Hypothalamus (tissue), 51 donors: ENCODE data around the gene CYP1A2.
"Not testable (repeated sequence)": the region's sequence is repeated elsewhere in the genome, so short reads cannot be mapped to it uniquely, and the experiment has no call there.

Experiments used
- DNase-seq, 51 donors: peaks; one replicate each; lab custom pipeline; 2025; lab: John Stamatoyannopoulos, UW

The CYP1A2 gene

GRCh38 chr15:74748322-74748946 is at the start of gene CYP1A2:
Gene CYP1A2 (plus strand): TSS chr15:74748845. CDS start chr15:74749739, 894 bp downstream.
- DNase-seq: no peak

DNA sequence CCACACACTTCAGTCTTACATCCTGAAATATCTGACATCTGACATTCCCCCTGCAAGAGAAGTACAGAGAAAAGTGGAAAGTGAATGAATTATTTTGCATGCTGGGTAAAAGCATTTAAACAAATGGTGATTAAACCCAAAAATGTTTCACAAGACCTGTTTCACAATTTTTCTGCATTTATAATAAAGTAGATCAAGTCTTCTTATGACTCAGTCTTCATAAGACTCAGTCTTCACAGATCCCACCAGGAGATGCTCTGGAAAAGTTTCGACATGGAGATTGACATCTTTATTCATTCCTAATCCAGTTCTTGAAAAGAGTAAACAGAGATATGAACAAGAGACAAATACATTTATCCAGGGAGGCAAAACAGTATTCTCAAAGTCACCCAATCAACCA is 39.6 kb upstream of the CYP1A2 start:
- DNase-seq: no peak

DNA sequence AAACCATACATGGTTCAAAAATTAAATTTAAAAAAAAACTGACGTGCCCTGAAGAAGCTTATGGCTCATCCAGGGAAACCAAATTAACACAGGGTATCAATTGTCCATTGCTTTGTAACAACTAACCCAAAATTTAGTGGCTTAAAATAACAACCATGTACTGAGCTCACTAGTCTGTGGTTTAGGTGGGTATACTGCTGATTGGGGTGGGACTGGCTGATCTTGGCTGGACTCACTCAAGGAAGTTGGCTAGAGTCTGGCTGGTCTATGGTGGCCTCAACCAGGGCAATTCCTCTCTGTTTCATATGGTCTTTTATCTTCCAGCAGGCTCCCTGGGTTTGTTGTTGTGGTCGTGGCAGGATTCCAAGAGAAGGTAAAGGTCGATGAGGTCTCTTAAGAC is 38.8 kb upstream of the CYP1A2 start:
- no peak for DNase-seq

GRCh38 chr15:74710319-74711094 is 38.1 kb upstream of the CYP1A2 start:
- no peak for DNase-seq

DNA sequence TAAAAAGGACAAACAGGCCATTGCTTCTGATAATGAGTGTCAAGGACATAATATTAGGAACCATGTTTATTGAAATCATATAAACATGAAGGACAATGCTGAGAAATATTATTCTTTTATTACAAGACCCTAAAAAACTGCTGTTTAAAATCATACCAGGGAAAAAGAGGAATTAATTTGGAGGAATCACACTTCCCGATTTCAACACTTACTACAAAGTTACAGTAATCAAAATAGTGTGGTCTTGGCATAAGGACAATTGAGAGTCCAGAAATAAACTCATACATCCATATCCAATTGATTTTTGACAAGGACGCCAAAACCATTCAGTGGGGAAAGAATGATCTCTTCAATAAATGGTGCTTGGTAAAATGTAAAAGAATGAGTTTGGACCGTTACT is 36.3 kb upstream of the CYP1A2 start:
- no peak for DNase-seq

DNA sequence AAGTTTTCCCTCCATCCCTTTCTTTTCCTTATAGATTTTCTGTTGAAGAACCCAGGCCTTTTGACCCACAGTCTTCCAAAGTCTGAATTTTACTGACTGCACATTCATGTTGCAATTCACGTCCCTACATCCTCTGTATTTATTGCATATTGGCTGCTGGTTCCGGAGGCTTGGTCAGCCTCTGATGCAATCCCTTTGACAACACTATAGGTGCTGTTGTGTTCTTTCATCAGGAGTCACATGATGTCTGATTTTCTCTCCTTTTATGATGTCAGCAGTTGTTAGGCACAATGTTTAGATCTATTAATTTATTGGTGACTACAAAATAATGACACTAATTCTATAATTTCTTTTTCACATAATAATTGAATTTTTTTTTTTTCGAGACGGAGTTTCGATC is 32.0 kb upstream of the CYP1A2 start:
- no peak for DNase-seq

DNA sequence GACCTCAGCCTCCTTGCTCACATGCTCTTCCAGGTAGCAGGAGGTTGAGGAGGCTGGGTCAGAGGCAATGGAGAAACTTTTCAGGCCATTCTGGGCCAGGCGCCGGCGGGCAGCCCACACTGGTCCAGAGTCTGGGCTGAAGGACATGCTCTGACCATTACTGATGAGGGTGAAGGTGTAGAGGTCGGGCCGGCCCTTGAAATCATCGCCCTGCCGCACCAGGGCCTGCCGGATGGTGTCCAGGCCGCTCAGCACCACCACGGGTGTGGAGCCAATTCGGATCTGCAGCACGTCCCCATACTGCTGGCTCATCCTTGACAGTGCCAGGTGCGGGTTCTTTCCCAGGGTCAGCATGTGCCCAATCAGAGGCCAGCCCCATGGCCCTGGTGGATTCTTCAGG is 26.1 kb upstream of the CYP1A2 start:
- DNase-seq: no peak

GRCh38 chr15:74723187-74723586 is 25.5 kb upstream of the CYP1A2 start:
- no peak for DNase-seq

DNA sequence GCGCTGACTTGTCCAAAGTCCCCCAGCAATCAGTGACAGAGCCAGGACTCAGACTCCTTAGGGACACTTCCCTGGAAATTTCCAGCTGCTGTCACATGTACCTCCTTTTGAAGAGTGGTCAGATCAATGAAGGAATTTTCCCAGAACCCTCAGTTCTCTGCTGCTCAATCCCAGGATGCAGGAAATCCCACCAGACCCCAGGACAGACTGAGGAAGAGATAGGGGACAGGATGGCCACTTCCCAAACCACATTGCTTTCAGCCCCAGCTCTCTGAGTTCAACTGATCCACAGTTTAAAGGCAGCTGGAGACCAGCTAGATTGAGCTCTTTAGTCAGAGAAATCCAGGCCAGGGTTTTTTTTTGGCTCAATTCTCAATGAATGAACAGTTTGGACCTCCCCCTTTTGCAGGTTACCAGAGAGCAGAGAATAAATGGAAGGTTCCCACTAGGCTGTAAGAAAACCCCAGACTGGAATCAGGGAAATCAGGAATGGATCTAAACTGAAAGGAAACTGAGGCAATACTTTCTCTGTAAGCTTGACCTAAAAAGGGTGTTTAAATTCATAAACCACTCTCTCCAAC is 24.8 kb upstream of the CYP1A2 start:
- DNase-seq: peak in 8 of 51 donors; percentile 2 to 66 (median 10)

DNA sequence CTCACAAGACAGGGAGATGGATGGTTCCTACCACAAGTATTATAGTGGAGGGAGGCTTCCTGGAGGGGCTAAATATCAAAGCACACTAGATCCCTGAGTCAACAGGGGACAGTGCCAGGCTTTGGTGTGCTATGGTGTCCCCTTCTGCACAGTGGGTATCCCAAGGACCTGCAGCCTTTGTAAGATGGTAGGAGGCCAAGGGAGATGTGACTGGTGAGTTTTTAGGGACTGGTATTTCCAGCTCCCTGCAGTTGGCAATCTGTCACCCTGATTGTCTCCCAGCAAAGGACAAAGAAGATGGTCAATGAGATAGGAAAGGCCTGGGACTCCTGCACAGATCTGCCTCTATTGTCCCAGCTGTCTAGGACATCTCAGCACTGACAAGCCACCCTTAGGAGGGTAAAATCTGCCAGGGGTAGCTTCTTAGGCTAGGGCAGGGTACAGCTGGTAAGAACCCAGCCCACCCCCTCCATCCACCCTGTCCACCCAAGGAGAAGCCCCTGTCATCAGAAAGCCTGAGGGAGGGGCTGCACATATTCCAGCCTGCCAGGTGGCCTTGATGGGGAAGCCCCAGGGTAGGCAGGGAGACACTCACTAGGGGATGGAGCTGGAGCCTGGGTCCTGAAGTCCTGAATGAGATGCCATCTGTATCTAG is 23.9 kb upstream of the CYP1A2 start:
- DNase-seq: no peak

DNA sequence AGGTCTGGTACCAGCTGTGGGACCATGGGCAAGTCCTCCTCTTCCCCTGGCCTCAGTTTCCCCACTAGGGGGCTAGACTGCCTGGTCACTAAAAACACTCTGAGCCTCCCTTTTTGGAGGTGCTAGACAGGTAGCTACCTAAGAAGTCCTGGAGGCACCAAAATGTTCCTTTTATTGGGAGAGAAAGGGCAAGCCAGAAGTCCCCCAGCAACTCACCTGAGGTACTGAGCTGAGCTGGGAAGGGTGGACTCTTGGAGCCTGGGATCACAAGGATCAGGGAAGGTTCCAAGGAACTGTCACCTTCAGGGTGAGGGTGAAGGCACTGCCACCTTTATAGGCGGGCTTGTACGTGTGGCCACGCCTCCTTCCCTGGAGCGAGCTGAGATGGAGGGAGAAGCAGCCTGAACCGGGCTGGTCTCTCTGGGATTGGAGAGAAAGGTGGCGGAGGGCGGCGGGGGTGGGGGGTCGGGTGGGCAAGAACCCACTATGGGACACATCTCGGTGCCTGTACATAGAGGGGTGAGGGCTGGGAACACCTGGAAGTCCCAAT is 23.3 kb upstream of the CYP1A2 start, which contains the start of gene CYP1A1:
Gene CYP1A1, minus strand, starts transcription at position 304 of the 550 bp plus-strand sequence. CDS start 2,431 bp downstream, outside the sequence.
- DNase-seq: peak in 6 of 51 donors; percentile 4 to 17 (median 11)

DNA sequence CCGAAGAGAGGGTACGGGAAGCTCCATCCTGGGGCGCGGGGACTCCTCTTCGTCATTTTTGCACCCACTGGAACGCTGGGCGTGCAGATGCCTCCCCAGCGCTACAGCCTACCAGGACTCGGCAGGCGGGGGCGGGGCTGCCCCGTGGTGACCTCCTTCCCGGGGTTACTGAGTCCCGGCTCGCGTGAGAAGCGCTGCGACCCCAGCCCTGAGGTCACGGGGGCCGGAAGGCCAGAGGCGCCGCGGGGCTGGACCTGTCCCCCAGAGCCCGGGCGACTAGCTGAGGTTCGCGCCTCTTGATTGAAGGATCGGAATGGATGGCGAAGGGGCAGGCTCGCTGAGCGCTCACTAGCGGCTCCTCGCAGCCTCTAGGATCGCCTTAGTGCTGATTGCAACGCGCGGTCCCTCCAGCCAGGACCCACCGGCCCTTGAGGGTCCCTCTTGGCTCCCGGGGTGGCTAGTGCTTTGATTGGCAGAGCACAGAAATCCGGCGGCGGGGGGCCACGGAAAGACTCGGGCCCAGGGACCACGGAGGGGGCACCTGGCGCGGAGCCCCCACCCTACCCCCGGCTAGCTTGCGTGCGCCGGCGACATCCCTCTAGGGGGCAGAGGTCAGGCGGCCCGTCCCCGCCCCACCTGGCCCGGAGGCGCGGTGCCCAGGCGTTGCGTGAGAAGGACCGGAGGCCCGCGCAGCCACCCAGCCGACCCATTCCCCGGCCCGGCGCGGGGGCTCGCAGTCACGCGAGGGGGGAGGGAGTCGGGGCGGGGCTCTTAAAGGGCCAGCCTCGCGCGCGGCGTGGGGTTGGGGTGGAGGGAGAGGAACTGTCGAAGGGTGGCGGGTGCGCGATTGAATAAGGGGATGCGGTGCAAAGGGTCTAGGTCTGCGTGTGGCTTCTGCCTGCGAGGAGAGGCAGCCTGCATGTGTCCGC is 22.5 kb upstream of the CYP1A2 start:
- DNase-seq: peak in 9 of 51 donors; percentile 7 to 48 (median 29)

DNA sequence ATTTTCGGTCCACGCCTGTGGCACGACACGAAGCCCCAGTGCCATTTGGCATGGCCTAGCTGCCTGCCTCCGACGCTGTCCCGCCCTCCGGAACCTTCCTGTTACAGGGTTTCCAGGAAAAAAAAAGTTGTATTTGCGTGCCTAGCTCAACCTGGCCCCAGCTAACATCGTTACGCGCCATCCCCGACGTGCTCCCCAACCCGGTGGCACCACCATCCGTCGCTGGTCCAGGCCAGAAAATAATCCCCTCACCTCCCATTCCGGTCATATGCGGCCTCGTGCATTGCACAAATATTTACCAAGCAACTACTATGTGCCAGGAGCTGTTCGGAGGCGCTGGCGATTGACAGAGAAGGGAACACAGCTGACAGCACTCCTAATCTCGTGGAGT is 21.9 kb upstream of the CYP1A2 start:
- DNase-seq: no peak

DNA sequence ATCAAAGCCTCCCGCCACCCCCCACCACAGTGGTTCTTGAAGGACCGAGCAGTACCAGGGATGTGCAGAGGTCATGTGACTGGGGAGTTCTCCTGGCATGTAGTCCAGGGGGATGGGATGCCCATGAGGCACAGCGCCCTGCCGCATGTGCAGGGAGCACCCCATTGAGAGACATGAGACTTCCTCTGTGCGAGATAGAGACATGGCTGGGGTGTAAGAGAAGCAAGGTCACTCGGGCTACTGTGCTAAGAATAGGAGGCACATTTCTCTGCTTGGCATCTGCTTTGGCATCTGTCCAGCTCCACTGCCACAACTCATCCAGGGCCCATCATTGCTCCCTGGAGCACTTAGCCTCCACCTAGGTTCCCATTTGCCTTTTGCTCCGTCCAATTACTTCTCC is 20.9 kb upstream of the CYP1A2 start:
- no peak for DNase-seq

- DNase-seq: not testable (repeated sequence)
Measured at GRCh38 chr15:74728699-74729098, 19.9 kb upstream of the CYP1A2 start.

GRCh38 chr15:74729372-74729771 is 19.3 kb upstream of the CYP1A2 start:
- DNase-seq: not testable (repeated sequence)

DNA sequence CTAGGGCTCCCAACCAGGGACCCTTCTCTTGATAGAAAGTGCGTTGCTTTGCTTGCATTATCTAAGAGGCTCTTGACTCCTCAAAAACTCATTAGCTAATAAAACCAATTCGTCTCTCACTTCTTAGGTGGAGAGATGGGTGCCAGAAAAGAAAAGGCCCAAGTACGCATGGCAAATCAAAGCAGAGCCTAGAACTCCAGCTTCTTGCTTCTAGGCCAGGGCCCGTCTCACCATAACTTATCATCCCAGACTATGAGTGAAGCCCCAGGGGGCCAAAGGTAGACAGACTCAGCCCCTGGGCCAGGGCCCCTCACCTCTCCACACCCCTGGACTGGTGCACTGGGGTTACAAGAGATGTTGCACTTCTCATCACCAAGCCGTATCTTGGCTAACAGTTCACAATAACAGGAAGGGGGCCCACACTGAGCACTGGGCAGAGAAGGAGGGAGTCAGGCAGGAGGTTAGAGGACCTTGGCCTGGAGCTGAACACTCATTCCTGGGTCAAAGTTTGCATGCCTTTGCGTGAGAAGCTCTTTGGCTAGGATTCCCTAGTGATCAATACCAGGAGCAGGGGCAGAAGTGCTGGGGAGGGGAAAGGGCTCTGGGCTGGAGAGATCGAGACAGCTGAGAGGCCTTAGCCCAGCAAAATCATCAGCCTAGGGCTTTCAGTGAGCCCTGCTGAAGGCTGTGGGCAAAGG is 17.9 kb upstream of the CYP1A2 start:
- DNase-seq: no peak

DNA sequence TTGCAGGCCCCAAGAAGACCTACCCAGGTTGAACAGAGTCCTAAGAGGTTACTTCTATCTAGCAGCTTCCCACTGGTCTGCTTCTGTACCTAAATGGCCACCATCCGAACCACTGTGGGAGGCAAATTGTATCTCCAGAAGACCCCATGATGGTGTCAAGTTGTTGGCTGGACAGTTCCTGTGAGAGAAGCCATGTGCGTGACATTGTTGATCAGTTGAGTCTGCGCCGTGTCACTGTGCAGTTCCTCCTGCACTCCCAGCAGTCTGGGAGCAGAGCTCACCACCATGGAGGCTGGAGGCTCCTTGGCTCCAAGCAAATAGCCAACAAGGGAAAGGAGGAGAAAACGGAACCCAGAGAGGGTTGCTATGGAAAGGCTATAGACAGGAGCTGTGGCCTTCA is 15.8 kb upstream of the CYP1A2 start:
- DNase-seq: no peak

DNA sequence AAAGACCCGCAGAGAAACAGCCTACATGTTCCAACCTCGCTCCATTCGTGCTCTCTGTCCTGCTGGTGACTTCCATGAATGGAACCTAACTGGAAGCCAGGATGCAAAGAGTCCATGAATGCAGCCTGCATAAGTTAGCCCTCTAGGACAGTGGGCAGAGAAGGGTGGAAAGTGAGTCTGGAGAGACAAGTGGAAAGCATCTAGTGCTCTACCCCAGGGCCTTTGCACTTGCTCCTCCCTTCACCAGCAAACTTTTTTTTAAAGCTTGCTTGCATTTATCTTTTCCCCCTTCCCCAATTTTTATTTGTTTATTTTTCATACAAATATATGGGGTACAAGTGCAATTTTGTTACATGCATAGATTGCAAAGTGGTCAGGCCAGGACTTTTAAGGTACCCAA is 15.4 kb upstream of the CYP1A2 start:
- no peak for DNase-seq
